Peyer's patch (tissue), 4 donors: ENCODE data around the gene ZNF354C. TPM values are rescaled to one million over a fixed set of nuclear protein-coding genes. Genes with fewer than 3 reads are reported as not detected.

Experiments used
- DNase-seq, 3 donors: peaks; one replicate each; pipeline ENCODE4 v3.0.0-alpha.2; 2017 to 2019
- H3K27ac ChIP-seq, 4 donors: fragments of 200-600 bp; sonication (generic); one replicate each; pipeline ENCODE4 v1.5.1; 2016 to 2019
- H3K27me3 ChIP-seq, 2 donors: fragments of 200-600 bp; sonication (generic); one replicate each; pipeline ENCODE4 v1.5.1; 2019
- H3K36me3 ChIP-seq, 3 donors: fragments of 200-600 bp; sonication (generic); one replicate each; pipeline ENCODE4 v1.5.1; 2016 to 2019
- H3K4me1 ChIP-seq, 4 donors: fragments of 200-600 bp; sonication (generic); one replicate each; pipeline ENCODE4 v1.5.1; 2016 to 2019
- H3K4me3 ChIP-seq, 4 donors: fragments of 200-600 bp; sonication (generic); 1 replicate in 3 of 4; 2 replicates in 1 of 4; pipeline ENCODE4 v1.5.1; 2016 to 2019; ENCODE audit warnings: mild to moderate bottlenecking in 1 of 4
- H3K9me3 ChIP-seq, 4 donors: fragments of 200-600 bp; sonication (generic); one replicate each; pipeline ENCODE4 v1.5.1; 2016 to 2019; ENCODE audit warnings: mild to moderate bottlenecking in 1 of 4
- CTCF ChIP-seq, 6 experiments: fragments of 450-650 bp in 4 of 6; fragments of 200-600 bp in 2 of 6; sonication (generic) in 1 of 6; IDR thresholded peaks; one replicate each; pipeline ENCODE4 v1.5.1; 2017 to 2019; ENCODE audit warnings: antibody characterized with exemption in 6 of 6, mild to moderate bottlenecking in 3 of 6, moderate library complexity in 1 of 6
- POLR2A ChIP-seq, 2 donors: fragments of 450-650 bp; IDR thresholded peaks; one replicate each; pipeline ENCODE4 v1.5.1; 2017; ENCODE audit warnings: antibody characterized with exemption in 2 of 2, mild to moderate bottlenecking in 2 of 2, moderate library complexity in 2 of 2
- total RNA-seq, 4 donors: library from RNA; depleted of rRNA; stranded (reverse); fragments of >200 nt; gene quantifications; one replicate each; pipeline ENCODE4 v1.1.0, GENCODE V29; 2016

Gene ZNF354C
- total RNA-seq, 4 donors from 2014 or later, result 2.0 to 5.8 (median 2.7) TPM

- peak in 1 of 3 donors; percentile 7 for DNase-seq
- no peaks in the 10 kb centered on the region for H3K4me1 ChIP-seq
- peaks cover 0 to 30% (median 4%) of the 10 kb centered on the region in 4 donors for H3K9me3 ChIP-seq
- no peak overlapping the region for H3K4me3 ChIP-seq
- no peak overlapping the region for H3K27ac ChIP-seq
- no peaks in the 10 kb centered on the region for H3K27me3 ChIP-seq
- no peaks in the 10 kb centered on the region for H3K36me3 ChIP-seq
- TF ChIP-seq POLR2A (IDR thresholded peaks at IDR 0.05), result no peak
- no peak for TF ChIP-seq CTCF (IDR thresholded peaks at IDR 0.05)
Observed at GRCh38 chr5:179111267-179112207, 51.4 kb downstream of the ZNF354C start.

DNA sequence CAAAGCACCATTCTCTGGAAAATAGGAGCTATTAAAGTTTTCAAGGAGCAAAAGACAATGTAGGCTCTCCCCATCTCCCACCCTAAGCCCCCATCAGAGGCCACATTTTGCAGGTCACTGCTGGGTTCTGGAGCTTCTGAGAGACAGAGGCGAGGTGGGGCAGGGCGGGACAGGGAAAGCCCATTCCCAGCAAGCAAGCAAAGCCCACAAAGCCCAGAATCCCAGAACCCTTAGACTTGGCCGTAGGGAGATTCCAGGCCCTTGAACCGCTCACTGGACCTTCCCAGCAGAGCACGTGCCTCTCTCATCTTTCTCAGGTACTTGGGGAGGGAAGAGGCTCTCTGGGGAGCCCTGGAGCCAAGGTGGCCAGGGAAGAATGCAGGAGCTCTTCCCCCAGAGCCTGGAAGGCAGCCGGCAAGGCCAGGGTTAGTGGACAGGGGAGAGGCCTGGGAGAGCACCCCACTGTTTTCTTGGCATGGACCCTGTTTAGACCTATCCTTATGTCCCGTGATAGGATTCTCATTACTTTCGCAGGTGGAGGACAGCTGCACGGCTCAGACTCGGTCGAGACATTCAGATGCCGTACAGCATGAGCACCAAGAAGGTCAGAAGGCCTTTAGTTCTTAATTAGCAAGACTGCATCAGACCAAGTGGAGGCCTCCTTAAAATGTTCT lies 52.4 kb downstream of the ZNF354C start:
- no peaks in the 10 kb centered on the region for H3K4me1 ChIP-seq
- TF ChIP-seq CTCF (IDR thresholded peaks at IDR 0.05) (no peak), POLR2A (IDR thresholded peaks at IDR 0.05) (no peak)
- no peak overlapping the region for H3K4me3 ChIP-seq
- no peak overlapping the region for H3K27ac ChIP-seq
- no peaks in the 10 kb centered on the region for H3K27me3 ChIP-seq
- DNase-seq, result peak in 1 of 3 donors; percentile 23
- peaks cover 0 to 30% (median 4%) of the 10 kb centered on the region in 4 donors for H3K9me3 ChIP-seq
- H3K36me3 ChIP-seq, result no peaks in the 10 kb centered on the region

GRCh38 chr5:179113143-179113530 lies 53.0 kb downstream of the ZNF354C start:
- no peak overlapping the region for H3K27ac ChIP-seq
- no peaks in the 10 kb centered on the region for H3K36me3 ChIP-seq
- TF ChIP-seq POLR2A (IDR thresholded peaks at IDR 0.05) (no peak), CTCF (IDR thresholded peaks at IDR 0.05) (no peak)
- DNase-seq, result peak in 1 of 3 donors; percentile 8
- H3K27me3 ChIP-seq, result no peaks in the 10 kb centered on the region
- peaks cover 0 to 25% (median 4%) of the 10 kb centered on the region in 4 donors for H3K9me3 ChIP-seq
- H3K4me1 ChIP-seq, result no peaks in the 10 kb centered on the region
- no peak overlapping the region for H3K4me3 ChIP-seq

DNA sequence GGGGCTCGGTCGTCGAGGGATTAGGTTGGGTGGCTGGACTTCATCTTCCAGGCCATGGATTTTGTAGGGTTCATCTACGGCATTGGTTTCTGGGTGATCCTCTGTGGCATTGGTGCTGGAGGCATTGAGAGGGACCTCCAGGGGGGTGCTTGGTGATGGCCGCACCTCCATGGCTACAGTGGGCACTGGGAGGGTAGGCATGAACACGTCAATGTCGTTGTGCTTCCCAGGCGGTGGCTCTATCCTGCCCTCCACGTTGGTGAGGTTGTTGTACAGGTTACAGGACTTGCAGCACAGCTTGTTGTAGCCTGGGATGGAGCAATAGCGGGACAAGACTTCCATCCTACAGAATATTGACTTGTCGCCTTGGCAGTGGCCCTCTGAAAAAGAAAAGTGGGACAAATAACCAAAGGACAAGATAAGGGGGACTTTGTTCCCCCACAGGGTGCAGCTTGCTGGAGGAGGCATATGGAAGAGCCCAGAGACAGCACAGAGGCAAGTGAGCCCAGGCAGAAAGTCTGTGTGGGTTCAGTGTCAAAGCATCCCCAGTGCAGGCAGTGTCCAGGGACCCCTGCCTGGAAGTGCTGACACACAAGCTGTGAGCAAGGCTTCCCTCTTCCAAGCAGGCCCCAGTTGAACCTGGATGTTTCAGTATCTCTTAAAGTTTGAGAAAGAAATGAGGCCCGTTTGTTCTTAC lies 53.9 kb downstream of the ZNF354C start:
- DNase-seq, result peak in 1 of 3 donors; percentile 37
- Histone ChIP-seq H3K27me3 (no peaks in the 10 kb centered on the region), H3K9me3 (peaks cover 0 to 21% (median 4%) of the 10 kb centered on the region in 4 donors)

More for the DNA sequence above, 53.9 kb downstream of the ZNF354C start:
- H3K4me1 ChIP-seq, result no peaks in the 10 kb centered on the region
- H3K27ac ChIP-seq, result no peak overlapping the region
- TF ChIP-seq CTCF (IDR thresholded peaks at IDR 0.05), result no peak
- TF ChIP-seq POLR2A (IDR thresholded peaks at IDR 0.05), result no peak
- no peak overlapping the region for H3K4me3 ChIP-seq
- H3K36me3 ChIP-seq, result no peaks in the 10 kb centered on the region
